HepG2 (cell line): Measurements from ENCODE around the gene SLIT3. TPM values are rescaled to one million over a fixed set of nuclear protein-coding genes. Genes with fewer than 3 reads are reported as not detected.

Experiments used
- ATAC-seq: fragments of 200-7000 bp; cut with Tn5 transposase; 3 replicates; pipeline ENCODE4 v1.9.1; 2020; ENCODE audit warnings: mild to moderate bottlenecking, moderate library complexity
- BruUV-seq: library from RNA; stranded (reverse); fragments of 400-500 nt; replicated peaks from 2 replicates; lab custom pipeline; 2021; lab: Mats Ljungman, UMichigan
- CTCF ChIA-PET: fragments of 300-600 bp; formaldehyde crosslinking; extraction: SDS; loops from one replicate; lab custom pipeline; 2021; ENCODE audit warnings: low total read pairs, inconsistent platforms, low intra/inter-chr PET ratio; lab: Yijun Ruan, JAX
- POLR2A ChIA-PET: fragments of 350-600 bp; sonication (Branson Sonifier 250); formaldehyde crosslinking; loops from one replicate; lab custom pipeline; 2020; ENCODE audit warnings: antibody characterized with exemption, inconsistent platforms; lab: Yijun Ruan, JAX
- DNase-seq: peaks from one replicate; pipeline ENCODE4 v3.0.0-alpha.2; 2015; ENCODE audit warnings: low spot score
- FAIRE-seq: peaks from 3 replicates; lab custom pipeline; 2011; peaks lifted over from hg19 to GRCh38; lab: Jason Lieb, UNC
- H2AFZ ChIP-seq: one replicate; pipeline ENCODE4 v1.6.1; 2011; ENCODE audit warnings: low read length, inconsistent platforms
- H3K27ac ChIP-seq: fragments of 300-600 bp; 3 replicates; pipeline ENCODE4 v1.8.0; 2011; ENCODE audit warnings: mixed run types, mild to moderate bottlenecking, mixed read lengths, low read length, inconsistent platforms; ENCODE audit not compliant: insufficient read depth; ENCODE audit errors: extremely low read length
- H3K27me3 ChIP-seq, 2 experiments: fragments of 200-600 bp in 1 of 2; 2 replicates in 1 of 2; 3 replicates in 1 of 2; pipeline versions ENCODE4 v1.6.0 to v1.8.0; 2011; ENCODE audit warnings: low read length in 2 of 2, mild to moderate bottlenecking in 2 of 2, moderate library complexity in 2 of 2, inconsistent platforms in 1 of 2; ENCODE audit not compliant: insufficient read depth in 2 of 2, control insufficient read depth in 1 of 2
- H3K36me3 ChIP-seq, 2 experiments: fragments of 200-600 bp in 1 of 2; replicated peaks in 1 of 2; 2 replicates in 1 of 2; 3 replicates in 1 of 2; pipeline versions ENCODE4 v1.5.1 to v1.8.0; 2011; ENCODE audit warnings: low read length in 2 of 2, inconsistent platforms in 1 of 2; ENCODE audit not compliant: insufficient read depth in 2 of 2, control insufficient read depth in 1 of 2
- H3K4me1 ChIP-seq: 2 replicates; pipeline ENCODE4 v1.5.1; 2012; ENCODE audit warnings: low read length, inconsistent platforms; ENCODE audit not compliant: insufficient read depth
- H3K4me2 ChIP-seq: 2 replicates; pipeline ENCODE4 v1.6.0; 2011; ENCODE audit warnings: low read depth, low read length, inconsistent platforms
- H3K4me3 ChIP-seq, 3 experiments: fragments of 200-600 bp in 1 of 3; sonication (generic), shearing (Covaris generic) in 1 of 3; replicated peaks in 1 of 3; 2 replicates each; pipeline ENCODE4 v1.5.1; 2011 to 2016; ENCODE audit warnings: low read length in 3 of 3, inconsistent platforms in 2 of 3, low read depth in 2 of 3, mild to moderate bottlenecking in 2 of 3, control low read depth in 1 of 3, mixed read lengths in 1 of 3; ENCODE audit not compliant: insufficient read depth in 1 of 3
- H3K79me2 ChIP-seq: one replicate; pipeline ENCODE4 v1.6.1; 2011; ENCODE audit warnings: low read length, inconsistent platforms; ENCODE audit not compliant: insufficient read depth
- H3K9ac ChIP-seq: 2 replicates; pipeline ENCODE4 v1.6.0; 2011; ENCODE audit warnings: mild to moderate bottlenecking, low read depth, low read length, inconsistent platforms; ENCODE audit not compliant: insufficient read depth
- H3K9me3 ChIP-seq: 2 replicates; pipeline ENCODE4 v1.5.1; 2012; ENCODE audit warnings: mild to moderate bottlenecking, low read length
- H4K20me1 ChIP-seq: 2 replicates; pipeline ENCODE4 v1.6.0; 2011; ENCODE audit warnings: inconsistent platforms, mild to moderate bottlenecking, low read length, moderate library complexity; ENCODE audit not compliant: insufficient read depth
- ATF7-NPFF ChIP-seq: sonication (generic); formaldehyde crosslinking; IDR thresholded peaks from 2 replicates; pipeline ENCODE4 v1.8.1; 2023; ENCODE audit warnings: mild to moderate bottlenecking, low read depth, missing genetic modification reagents, moderate library complexity
- ELK4 ChIP-seq: sonication (generic); formaldehyde crosslinking; IDR thresholded peaks from 2 replicates; pipeline ENCODE4 v1.9.0; 2021; ENCODE audit warnings: missing genetic modification reagents, borderline replicate concordance
- FOXA1 ChIP-seq, 2 experiments: fragments of 450-650 bp in 1 of 2; sonication (generic) in 1 of 2; formaldehyde crosslinking in 1 of 2; IDR thresholded peaks; 2 replicates each; pipeline versions ENCODE4 v1.4.0 to v1.6.1; 2016 to 2020; ENCODE audit warnings: missing genetic modification reagents in 1 of 2
- GATAD1 ChIP-seq: IDR thresholded peaks from 2 replicates; pipeline ENCODE4 v1.6.1; 2016; ENCODE audit warnings: missing genetic modification reagents, missing compliant biosample characterization
- GPBP1L1 ChIP-seq: sonication (generic); formaldehyde crosslinking; IDR thresholded peaks from 2 replicates; pipeline ENCODE4 v1.5.0; 2020; ENCODE audit warnings: mild to moderate bottlenecking, missing genetic modification reagents
- HHEX ChIP-seq: IDR thresholded peaks from 2 replicates; pipeline ENCODE4 v1.6.1; 2016; ENCODE audit warnings: control low read depth
- KDM5A ChIP-seq: fragments of 200-600 bp; sonication (generic); IDR thresholded peaks from 2 replicates; pipeline ENCODE4 v1.7.0; 2018; ENCODE audit warnings: antibody characterized with exemption, mild to moderate bottlenecking, low read length, borderline replicate concordance
- RFX5 ChIP-seq: IDR thresholded peaks from 2 replicates; pipeline ENCODE4 v1.6.1; 2011; ENCODE audit warnings: low read depth, low read length, improper control_type of control experiment
- SNAPC5 ChIP-seq: sonication (generic); formaldehyde crosslinking; IDR thresholded peaks from 2 replicates; pipeline ENCODE4 v1.8.1; 2023; ENCODE audit warnings: mild to moderate bottlenecking, missing genetic modification reagents, borderline replicate concordance
- SUZ12 ChIP-seq: fragments of 150-350 bp; IDR thresholded peaks from 2 replicates; pipeline ENCODE4 v1.6.1; 2014; ENCODE audit warnings: low read depth, low read length
- TRIM24 ChIP-seq: sonication (generic); formaldehyde crosslinking; IDR thresholded peaks from 2 replicates; pipeline ENCODE4 v1.8.0; 2022; ENCODE audit warnings: mild to moderate bottlenecking, missing genetic modification reagents
- XRCC5 ChIP-seq: fragments of 200-400 bp; formaldehyde crosslinking; optimal IDR thresholded peaks from 2 replicates; pipeline ENCODE3; 2017; ENCODE audit warnings: mild to moderate bottlenecking, low read length
- ZNF207 ChIP-seq: fragments of 450-650 bp; IDR thresholded peaks from 2 replicates; pipeline ENCODE4 v1.6.1; 2016; ENCODE audit warnings: antibody characterized with exemption, borderline replicate concordance
- ZNF432 ChIP-seq: sonication (generic); formaldehyde crosslinking; IDR thresholded peaks from 2 replicates; pipeline ENCODE4 v1.5.0; 2020; ENCODE audit warnings: missing genetic modification reagents, mild to moderate bottlenecking, borderline replicate concordance
- ZNF543 ChIP-seq: sonication (generic); formaldehyde crosslinking; IDR thresholded peaks from 2 replicates; pipeline ENCODE4 v1.4.0; 2020; ENCODE audit warnings: mild to moderate bottlenecking, missing genetic modification reagents
- ZNF691 ChIP-seq: sonication (generic); formaldehyde crosslinking; IDR thresholded peaks from 2 replicates; pipeline ENCODE4 v1.4.0; 2020; ENCODE audit warnings: missing genetic modification reagents, low read depth, mild to moderate bottlenecking, borderline replicate concordance
- ZNF713 ChIP-seq: sonication (generic); formaldehyde crosslinking; IDR thresholded peaks from 2 replicates; pipeline ENCODE4 v1.4.0; 2020; ENCODE audit warnings: mild to moderate bottlenecking, missing genetic modification reagents
- WGBS: methylation state at CpG from one replicate; pipeline ENCODE4 v1.1.6; 2017; ENCODE audit warnings: low lambda C conversion rate; 5-methylcytosine and 5-hydroxymethylcytosine counted together
- in situ Hi-C: cut with HindIII; loops from 2 replicates; pipeline ENCODE4 v1.10.0; 2017; ENCODE audit warnings: low pct_unique_long_range_greater_than_20kb; ENCODE audit not compliant: extremely low pct_ligation_motif_present
- intact Hi-C: fragments of 100-400 bp; cut with micrococcal nuclease; formaldehyde crosslinking; loops from one replicate; pipeline ENCODE4 v1.10.0; 2022; ENCODE audit not compliant: unreplicated experiment
- polyA plus RNA-seq, 8 experiments: library from polyadenylated mRNA; depleted of rRNA in 3 of 8; stranded (reverse) in 7 of 8; unstranded in 1 of 8; fragments of >200 nt; fragmentation: Illumina TruSeq in 4 of 8; extraction: Trizol in 4 of 8; gene quantifications; 2 replicates each; pipeline versions ENCODE4 v1.2.1 to v1.2.3, GENCODE V29; 2011 to 2016; ENCODE audit warnings: low read depth in 4 of 8, missing spikeins in 1 of 8, mixed read lengths in 1 of 8; ENCODE audit not compliant: insufficient read depth in 1 of 8
- total RNA-seq, 5 experiments: library from RNA; depleted of rRNA; stranded (reverse); fragments of >200 nt; fragmentation: Illumina TruSeq; extraction: Trizol; gene quantifications; 2 replicates each; pipeline ENCODE4 v1.2.3, GENCODE V29; 2016; ENCODE audit warnings: low read depth in 1 of 5

SLIT3 gene
- total and polyA plus RNA-seq, 2 of the 13 experiments (the other 11 are each of a cell fraction or from before 2014, with no cell fraction given): not detected

- no peak for TF ChIP-seq ZNF432 (CRISPR knock-in tag)
- no peak for TF ChIP-seq ELK4 (CRISPR knock-in tag)
These were observed 205.0 kb downstream of the SLIT3 start (continued) for GRCh38 chr5:169095976-169096375.

GRCh38 chr5:169095410-169095960 lies 205.5 kb downstream of the SLIT3 start:
- H3K9me3 ChIP-seq: no peaks in the 10 kb centered on the region
- H3K27me3 ChIP-seq: peaks cover 0 to 2% of the 10 kb centered on the region in 2 experiments; a peak in 1 of 5 replicates
- no peak overlapping the region for H3K27ac ChIP-seq
- ChIA-PET CTCF (no interaction called here), POLR2A (no interaction called here)
- TF ChIP-seq RFX5 (no peak), KDM5A (no peak), FOXA1 (IDR thresholded peaks at IDR 0.05) (no peak), FOXA1 (CRISPR knock-in tag; IDR thresholded peaks at IDR 0.05) (no peak), ATF7-NPFF (CRISPR knock-in tag) (no peak), XRCC5 (no peak), ZNF713 (CRISPR knock-in tag) (no peak), ZNF691 (CRISPR knock-in tag) (no peak), HHEX (CRISPR knock-in tag) (no peak), SNAPC5 (no peak), GPBP1L1 (CRISPR knock-in tag) (no peak), ZNF543 (CRISPR knock-in tag) (no peak), TRIM24 (CRISPR knock-in tag) (no peak), ZNF207 (no peak), GATAD1 (no peak), SUZ12 (no peak)
- no peak overlapping the region for H3K4me2 ChIP-seq
- no peaks in the 10 kb centered on the region for H4K20me1 ChIP-seq
- no peaks in the 10 kb centered on the region for H3K79me2 ChIP-seq
- H3K4me3 ChIP-seq: no peak overlapping the region
- no peaks in the 10 kb centered on the region for H3K4me1 ChIP-seq
- intact Hi-C loops (no loop called here), in situ Hi-C loops (no loop called here)
- BruUV-seq: no TSS peak
- no peak overlapping the region for H2AFZ ChIP-seq
- WGBS: 36% methylated on average over 4 of the region's 4 CpGs
- ATAC-seq (no peak), FAIRE-seq (no peak), DNase-seq (no peak)
- no peaks in the 10 kb centered on the region for H3K36me3 ChIP-seq
- H3K9ac ChIP-seq: no peak overlapping the region
